ENCODE measurements around the gene IPMK.

DNA sequence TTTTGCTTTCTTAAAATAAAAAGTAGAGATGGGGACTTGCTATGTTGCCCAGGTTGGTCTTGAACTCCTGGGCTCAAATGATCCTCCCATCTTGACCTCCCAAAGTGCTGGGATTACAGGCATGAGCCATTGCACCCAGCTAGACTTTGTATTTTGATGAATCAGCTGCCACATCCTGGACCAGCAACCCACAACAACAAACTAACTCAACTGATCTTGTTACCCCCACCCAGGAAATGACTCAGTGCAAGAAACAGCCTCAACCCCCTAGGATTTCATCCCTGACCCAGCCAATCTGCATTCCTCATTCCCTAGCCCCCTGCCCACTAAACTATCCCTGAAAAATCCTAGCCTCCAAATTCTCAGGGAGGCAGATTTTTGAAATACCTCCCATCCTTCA is 123.8 kb downstream of the IPMK start:
- TF ChIP-seq CTCF (tag by site-specific recombination; IDR thresholded peaks at IDR 0.05) (no peak), PBX3 (CRISPR knock-in tag; IDR thresholded peaks at IDR 0.05) (no peak), OVOL3 (tag by site-specific recombination; IDR thresholded peaks at IDR 0.05) (no peak), MYNN (tag by site-specific recombination; IDR thresholded peaks at IDR 0.05; ENCODE audit: borderline replicate concordance) (no peak), BCL6B (tag by site-specific recombination; IDR thresholded peaks at IDR 0.05) (no peak), ZBTB48 (tag by site-specific recombination; IDR thresholded peaks at IDR 0.05) (no peak), ZNF350 (tag by site-specific recombination; IDR thresholded peaks at IDR 0.05) (no peak)

Measured in HEK293 (cell line).